Measurements from ENCODE around the gene EVPL. TPM values are rescaled to one million over a fixed set of nuclear protein-coding genes. Genes with fewer than 3 reads are reported as not detected.

The EVPL gene
- total and polyA plus RNA-seq, 2 of the 13 experiments (the other 11 are each of a cell fraction or from before 2014, with no cell fraction given): 2.1 to 8.2 TPM

- 0 out of 2 replicates have a peak, but pooled peaks have one; percentile 44 for TF ChIP-seq ZNF281 (CRISPR knock-in tag; IDR thresholded peaks at IDR 0.05; ENCODE audit: borderline replicate concordance)
- peak; percentile 81 for TF ChIP-seq ZSCAN21 (CRISPR knock-in tag; IDR thresholded peaks at IDR 0.05; ENCODE audit: borderline replicate concordance)
- TF ChIP-seq, protein P1, sequence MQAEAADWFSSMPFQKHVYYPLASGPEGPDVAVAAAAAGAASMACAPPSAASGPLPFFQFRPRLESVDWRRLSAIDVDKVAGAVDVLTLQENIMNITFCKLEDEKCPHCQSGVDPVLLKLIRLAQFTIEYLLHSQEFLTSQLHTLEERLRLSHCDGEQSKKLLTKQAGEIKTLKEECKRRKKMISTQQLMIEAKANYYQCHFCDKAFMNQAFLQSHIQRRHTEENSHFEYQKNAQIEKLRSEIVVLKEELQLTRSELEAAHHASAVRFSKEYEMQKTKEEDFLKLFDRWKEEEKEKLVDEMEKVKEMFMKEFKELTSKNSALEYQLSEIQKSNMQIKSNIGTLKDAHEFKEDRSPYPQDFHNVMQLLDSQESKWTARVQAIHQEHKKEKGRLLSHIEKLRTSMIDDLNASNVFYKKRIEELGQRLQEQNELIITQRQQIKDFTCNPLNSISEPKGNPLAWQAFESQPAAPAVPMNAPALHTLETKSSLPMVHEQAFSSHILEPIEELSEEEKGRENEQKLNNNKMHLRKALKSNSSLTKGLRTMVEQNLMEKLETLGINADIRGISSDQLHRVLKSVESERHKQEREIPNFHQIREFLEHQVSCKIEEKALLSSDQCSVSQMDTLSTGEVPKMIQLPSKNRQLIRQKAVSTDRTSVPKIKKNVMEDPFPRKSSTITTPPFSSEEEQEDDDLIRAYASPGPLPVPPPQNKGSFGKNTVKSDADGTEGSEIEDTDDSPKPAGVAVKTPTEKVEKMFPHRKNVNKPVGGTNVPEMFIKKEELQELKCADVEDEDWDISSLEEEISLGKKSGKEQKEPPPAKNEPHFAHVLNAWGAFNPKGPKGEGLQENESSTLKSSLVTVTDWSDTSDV (CRISPR knock-in tag; IDR thresholded peaks at IDR 0.05): 0 out of 2 replicates have a peak, but pooled peaks have one; percentile 7
- TF ChIP-seq SMARCE1 (IDR thresholded peaks at IDR 0.05; ENCODE audit: borderline replicate concordance): no peak
- no peak for TF ChIP-seq DNMT3B (CRISPR knock-in tag; conservative IDR thresholded peaks at IDR 0.05)
- no peak for TF ChIP-seq ZNF773 (CRISPR knock-in tag; IDR thresholded peaks at IDR 0.05; ENCODE audit: borderline replicate concordance)
- TF ChIP-seq ZBTB7B (CRISPR knock-in tag; IDR thresholded peaks at IDR 0.05): no peak; the same call in 1 of the 2 replicates
- peak; percentile 10; the same call in 1 of the 2 replicates for TF ChIP-seq THRA (CRISPR knock-in tag; IDR thresholded peaks at IDR 0.05; ENCODE audit: borderline replicate concordance)
- TF ChIP-seq, protein P2, sequence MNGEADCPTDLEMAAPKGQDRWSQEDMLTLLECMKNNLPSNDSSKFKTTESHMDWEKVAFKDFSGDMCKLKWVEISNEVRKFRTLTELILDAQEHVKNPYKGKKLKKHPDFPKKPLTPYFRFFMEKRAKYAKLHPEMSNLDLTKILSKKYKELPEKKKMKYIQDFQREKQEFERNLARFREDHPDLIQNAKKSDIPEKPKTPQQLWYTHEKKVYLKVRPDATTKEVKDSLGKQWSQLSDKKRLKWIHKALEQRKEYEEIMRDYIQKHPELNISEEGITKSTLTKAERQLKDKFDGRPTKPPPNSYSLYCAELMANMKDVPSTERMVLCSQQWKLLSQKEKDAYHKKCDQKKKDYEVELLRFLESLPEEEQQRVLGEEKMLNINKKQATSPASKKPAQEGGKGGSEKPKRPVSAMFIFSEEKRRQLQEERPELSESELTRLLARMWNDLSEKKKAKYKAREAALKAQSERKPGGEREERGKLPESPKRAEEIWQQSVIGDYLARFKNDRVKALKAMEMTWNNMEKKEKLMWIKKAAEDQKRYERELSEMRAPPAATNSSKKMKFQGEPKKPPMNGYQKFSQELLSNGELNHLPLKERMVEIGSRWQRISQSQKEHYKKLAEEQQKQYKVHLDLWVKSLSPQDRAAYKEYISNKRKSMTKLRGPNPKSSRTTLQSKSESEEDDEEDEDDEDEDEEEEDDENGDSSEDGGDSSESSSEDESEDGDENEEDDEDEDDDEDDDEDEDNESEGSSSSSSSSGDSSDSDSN (CRISPR knock-in tag; IDR thresholded peaks at IDR 0.05): peak; percentile 93
- peak; percentile 40; the same call in 1 of the 2 replicates for TF ChIP-seq ZNF556 (CRISPR knock-in tag; IDR thresholded peaks at IDR 0.05; ENCODE audit: borderline replicate concordance)
- peak; percentile 45; the same call in 1 of the 2 replicates for TF ChIP-seq GATAD2A (CRISPR knock-in tag; IDR thresholded peaks at IDR 0.05)
- TF ChIP-seq MAFF (IDR thresholded peaks at IDR 0.05; ENCODE audit: low read depth, low read length): no peak
- peak; percentile 64 for TF ChIP-seq FOXA3 (CRISPR knock-in tag; IDR thresholded peaks at IDR 0.05)
- TF ChIP-seq U2AF1 (optimal IDR thresholded peaks at IDR 0.05; ENCODE audit: low read depth, low read length): no peak
- TF ChIP-seq, protein P3, sequence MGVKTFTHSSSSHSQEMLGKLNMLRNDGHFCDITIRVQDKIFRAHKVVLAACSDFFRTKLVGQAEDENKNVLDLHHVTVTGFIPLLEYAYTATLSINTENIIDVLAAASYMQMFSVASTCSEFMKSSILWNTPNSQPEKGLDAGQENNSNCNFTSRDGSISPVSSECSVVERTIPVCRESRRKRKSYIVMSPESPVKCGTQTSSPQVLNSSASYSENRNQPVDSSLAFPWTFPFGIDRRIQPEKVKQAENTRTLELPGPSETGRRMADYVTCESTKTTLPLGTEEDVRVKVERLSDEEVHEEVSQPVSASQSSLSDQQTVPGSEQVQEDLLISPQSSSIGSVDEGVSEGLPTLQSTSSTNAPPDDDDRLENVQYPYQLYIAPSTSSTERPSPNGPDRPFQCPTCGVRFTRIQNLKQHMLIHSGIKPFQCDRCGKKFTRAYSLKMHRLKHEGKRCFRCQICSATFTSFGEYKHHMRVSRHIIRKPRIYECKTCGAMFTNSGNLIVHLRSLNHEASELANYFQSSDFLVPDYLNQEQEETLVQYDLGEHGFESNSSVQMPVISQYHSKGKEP (CRISPR knock-in tag; IDR thresholded peaks at IDR 0.05): no peak
- TF ChIP-seq NKX3-1 (CRISPR knock-in tag; IDR thresholded peaks at IDR 0.05): 0 out of 2 replicates have a peak, but pooled peaks have one; percentile 15
- no peak for TF ChIP-seq FOXP1 (IDR thresholded peaks at IDR 0.05)
- TF ChIP-seq FOXP1 (CRISPR knock-in tag; IDR thresholded peaks at IDR 0.05): 0 out of 2 replicates have a peak, but pooled peaks have one; percentile 36
- no peak for TF ChIP-seq ZFP36L1 (CRISPR knock-in tag; IDR thresholded peaks at IDR 0.05)
Measured at GRCh38 chr17:76027159-76027839, at the start of gene EVPL (continued).

Data from HepG2 (cell line).